Activated CD8-positive, alpha-beta T cell treated with anti-CD3 and anti-CD28 coated beads for 36 hours (primary cell): ENCODE data around the gene TNFRSF1A. TPM values are rescaled to one million over a fixed set of nuclear protein-coding genes. Genes with fewer than 3 reads are reported as not detected.

ENCODE experiments used
- ATAC-seq: fragments of 200-7000 bp; cut with Tn5 transposase; one replicate; pipeline ENCODE4 v1.10.0; 2021; ENCODE audit warnings: mild to moderate bottlenecking, moderate library complexity
- CTCF ChIA-PET: fragments of 350-600 bp; sonication (Branson Sonifier 250); formaldehyde crosslinking; loops from one replicate; lab custom pipeline; 2021; ENCODE audit warnings: antibody characterized with exemption; lab: Charles Lee
- POLR2A ChIA-PET: fragments of 350-600 bp; sonication (Branson Sonifier 250); formaldehyde crosslinking; loops from one replicate; lab custom pipeline; 2021; ENCODE audit warnings: antibody characterized with exemption; lab: Charles Lee
- DNase-seq: peaks from one replicate; pipeline ENCODE4 v3.0.0-alpha.2; 2020
- H3K27ac Mint-ChIP-seq: one replicate; pipeline ENCODE4 v1.8.0; 2021; ENCODE audit warnings: mild to moderate bottlenecking, mixed read lengths
- H3K27me3 Mint-ChIP-seq: one replicate; pipeline ENCODE4 v1.8.0; 2021; ENCODE audit warnings: mixed read lengths
- H3K36me3 Mint-ChIP-seq: one replicate; pipeline ENCODE4 v1.8.0; 2021; ENCODE audit warnings: low read depth, mixed read lengths
- H3K4me1 Mint-ChIP-seq: one replicate; pipeline ENCODE4 v1.8.0; 2021; ENCODE audit warnings: low read depth, mixed read lengths
- H3K4me3 Mint-ChIP-seq: one replicate; pipeline ENCODE4 v1.8.0; 2021; ENCODE audit warnings: mild to moderate bottlenecking, moderate library complexity, mixed read lengths
- H3K9me3 Mint-ChIP-seq: one replicate; pipeline ENCODE4 v1.8.0; 2021; ENCODE audit warnings: mixed read lengths
- intact Hi-C: fragments of 100-400 bp; cut with micrococcal nuclease; formaldehyde crosslinking; loops from one replicate; pipeline ENCODE4 v1.10.0; 2022
- total RNA-seq, 2 experiments: library from RNA; stranded (reverse); gene quantifications; one replicate each; pipeline ENCODE4 v1.2.3, GENCODE V29; 2021
- TF ChIP-seq, protein P1 (sequence below): fragments of 200-600 bp; IDR thresholded peaks from one replicate; pipeline ENCODE4 v1.8.0; 2022; ENCODE audit warnings: antibody characterized with exemption, mild to moderate bottlenecking

TNFRSF1A gene
- total RNA-seq, 2 experiments from 2014 or later, result 40.6 TPM

DNA sequence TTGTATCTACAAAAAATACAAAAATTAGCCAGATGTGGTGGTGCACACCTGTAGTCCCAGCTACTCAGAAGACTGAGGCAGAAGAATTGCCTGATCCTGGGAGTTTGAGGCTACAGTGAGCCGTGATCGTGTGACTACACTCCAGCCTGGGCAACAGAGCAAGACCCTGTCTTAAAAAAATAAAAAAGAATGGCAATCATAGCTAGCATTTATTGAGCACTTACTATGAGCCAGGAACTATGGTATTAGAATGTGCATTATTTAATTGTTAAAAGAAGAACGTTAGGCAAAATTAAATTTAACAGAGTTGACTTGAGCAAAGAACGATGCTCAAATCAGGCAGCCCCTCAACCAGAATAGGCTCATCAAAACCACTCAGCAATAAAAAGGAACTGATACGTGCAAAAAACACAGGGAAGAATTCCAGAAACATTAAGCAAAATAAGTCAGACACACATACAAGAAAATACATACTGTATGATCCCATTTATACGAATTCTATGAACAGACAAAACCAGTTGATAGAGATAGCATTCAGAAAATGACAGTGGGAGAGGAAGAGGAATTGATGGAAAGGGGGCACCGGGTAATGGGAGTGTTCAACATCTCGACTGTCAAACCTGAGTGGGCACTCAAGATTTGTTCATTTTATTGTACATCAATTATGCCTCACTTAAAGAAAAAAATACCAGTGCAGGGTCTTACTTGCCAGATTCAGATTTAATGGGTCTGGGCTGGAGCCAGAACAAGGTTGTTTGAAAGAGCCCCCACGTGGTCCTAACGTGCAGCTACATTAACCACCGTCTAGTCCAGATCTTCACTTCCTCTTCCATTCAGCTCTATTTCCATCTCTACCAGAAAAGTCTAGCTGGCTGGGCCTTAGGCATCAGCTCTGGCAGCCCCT lies 25.4 kb upstream of the TNFRSF1A start:
- H3K4me3 Mint-ChIP-seq, result peak overlapping the region; percentile 12
- ATAC-seq (peak; percentile 67), DNase-seq (peak; percentile 70)
- H3K27me3 Mint-ChIP-seq, result no peaks in the 10 kb centered on the region
- ChIA-PET POLR2A (interaction anchor here (0.7 to 2.2 kb wide), 4 partner anchors 8 to 96 kb away, joined by 3 to 5 read pairs (median 4); no protein-coding TSS in a partner anchor), CTCF (interaction anchor here (0.7 to 4.4 kb wide), 18 partner anchors 11 to 171 kb away, joined by 3 to 28 read pairs (median 4); no protein-coding TSS in a partner anchor)
- TF ChIP-seq, protein P1, sequence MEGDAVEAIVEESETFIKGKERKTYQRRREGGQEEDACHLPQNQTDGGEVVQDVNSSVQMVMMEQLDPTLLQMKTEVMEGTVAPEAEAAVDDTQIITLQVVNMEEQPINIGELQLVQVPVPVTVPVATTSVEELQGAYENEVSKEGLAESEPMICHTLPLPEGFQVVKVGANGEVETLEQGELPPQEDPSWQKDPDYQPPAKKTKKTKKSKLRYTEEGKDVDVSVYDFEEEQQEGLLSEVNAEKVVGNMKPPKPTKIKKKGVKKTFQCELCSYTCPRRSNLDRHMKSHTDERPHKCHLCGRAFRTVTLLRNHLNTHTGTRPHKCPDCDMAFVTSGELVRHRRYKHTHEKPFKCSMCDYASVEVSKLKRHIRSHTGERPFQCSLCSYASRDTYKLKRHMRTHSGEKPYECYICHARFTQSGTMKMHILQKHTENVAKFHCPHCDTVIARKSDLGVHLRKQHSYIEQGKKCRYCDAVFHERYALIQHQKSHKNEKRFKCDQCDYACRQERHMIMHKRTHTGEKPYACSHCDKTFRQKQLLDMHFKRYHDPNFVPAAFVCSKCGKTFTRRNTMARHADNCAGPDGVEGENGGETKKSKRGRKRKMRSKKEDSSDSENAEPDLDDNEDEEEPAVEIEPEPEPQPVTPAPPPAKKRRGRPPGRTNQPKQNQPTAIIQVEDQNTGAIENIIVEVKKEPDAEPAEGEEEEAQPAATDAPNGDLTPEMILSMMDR, result peak; percentile 29
- H3K4me1 Mint-ChIP-seq, result peaks cover 35% of the 10 kb centered on the region
- no peaks in the 10 kb centered on the region for H3K36me3 Mint-ChIP-seq
- H3K27ac Mint-ChIP-seq, result peak overlapping the region; percentile 80
- H3K9me3 Mint-ChIP-seq, result no peaks in the 10 kb centered on the region
- intact Hi-C loops, result loop anchor here (5.0 kb wide), 1 partner anchor 35 kb away; no protein-coding TSS in a partner anchor

DNA sequence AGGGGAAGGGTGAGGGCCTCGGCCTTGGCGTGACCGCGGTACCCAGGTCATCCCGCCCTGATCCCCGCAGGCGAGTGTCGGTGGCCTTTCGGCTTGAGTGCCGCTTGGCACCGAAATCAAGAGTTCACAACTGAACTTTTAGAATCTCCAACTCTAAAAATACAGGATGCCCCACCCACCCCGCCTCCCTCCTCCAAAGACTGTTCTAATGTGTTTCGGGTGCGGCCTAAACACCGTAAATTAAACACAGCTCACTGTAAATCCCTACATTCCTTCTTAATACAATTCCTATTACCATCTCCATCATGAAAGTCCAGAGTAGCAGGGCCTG lies 22.1 kb upstream of the TNFRSF1A start:
- peak overlapping the region; percentile 75 for H3K4me3 Mint-ChIP-seq
- TF ChIP-seq, protein P1, result no peak
- H3K36me3 Mint-ChIP-seq, result no peaks in the 10 kb centered on the region
- DNase-seq (peak; percentile 56), ATAC-seq (no peak)
- intact Hi-C loops, result no loop called here
- peak overlapping the region; percentile 72 for H3K27ac Mint-ChIP-seq
- no peaks in the 10 kb centered on the region for H3K27me3 Mint-ChIP-seq
- ChIA-PET CTCF (interaction anchor here (0.9 to 2.2 kb wide), 5 partner anchors 18 to 38 kb away, joined by 3 to 12 read pairs (median 3); no protein-coding TSS in a partner anchor), POLR2A (interaction anchor here (0.6 to 1.9 kb wide), 5 partner anchors 13 to 326 kb away, joined by 3 to 7 read pairs (median 3); partner anchors contain the start of gene TNFRSF1A)
- no peaks in the 10 kb centered on the region for H3K9me3 Mint-ChIP-seq
- peaks cover 35% of the 10 kb centered on the region for H3K4me1 Mint-ChIP-seq

DNA sequence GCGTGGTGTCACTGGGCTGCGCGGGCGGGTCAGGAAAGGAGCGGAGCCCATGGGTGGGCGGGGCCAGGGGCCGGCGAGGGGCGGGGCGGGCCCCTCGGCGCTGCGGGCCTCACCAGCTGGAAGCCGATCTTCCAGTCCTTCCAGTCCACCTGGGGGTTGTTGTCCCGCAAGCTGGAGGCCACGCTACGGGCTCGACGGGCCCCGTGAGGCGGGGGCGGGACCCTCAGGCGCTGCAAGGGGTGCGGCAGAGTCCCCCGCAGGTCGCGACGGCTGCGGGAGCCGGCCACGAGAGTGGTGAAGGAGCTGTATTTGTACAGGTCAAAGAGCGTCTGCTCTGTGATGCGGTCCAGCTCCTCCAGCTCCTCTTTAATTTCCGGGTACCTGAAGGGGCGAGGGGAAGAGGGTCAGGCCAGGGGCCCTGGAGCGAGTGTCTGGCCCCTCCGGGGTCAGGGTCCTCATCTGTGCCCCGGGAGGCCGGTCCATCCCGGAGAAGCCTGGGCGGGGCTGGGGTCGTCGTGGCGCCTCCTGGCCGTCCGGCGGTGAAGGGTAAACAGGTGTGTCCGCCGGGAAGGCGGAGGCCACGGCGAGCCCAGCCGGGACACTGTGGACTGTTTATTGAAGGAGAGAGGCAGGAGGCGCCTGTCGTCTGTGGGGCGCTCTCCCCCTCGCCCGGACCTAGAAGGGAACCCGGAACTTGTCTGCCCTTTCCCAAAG lies 21.6 kb upstream of the TNFRSF1A start:
- POLR2A ChIA-PET, result interaction anchor here (0.6 to 1.9 kb wide), 7 partner anchors 18 to 327 kb away, joined by 3 to 7 read pairs (median 3); partner anchors contain the start of gene TNFRSF1A
- peak; percentile 72 for ATAC-seq

DNA sequence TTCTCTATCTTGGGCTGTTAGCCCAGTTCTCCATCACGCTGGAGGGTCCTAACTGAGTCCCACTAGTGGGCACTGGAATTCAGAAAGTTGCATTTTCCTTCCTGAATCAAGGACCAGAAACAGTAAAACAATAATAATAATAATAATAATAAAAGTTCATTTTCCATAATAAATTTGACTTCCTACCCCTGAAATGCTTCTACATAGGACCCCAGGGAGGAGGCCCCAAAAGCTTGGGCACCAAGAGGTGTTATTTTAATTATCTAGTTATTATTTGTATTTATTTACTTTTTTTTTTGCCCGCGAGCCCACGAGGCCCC lies 21.1 kb upstream of the TNFRSF1A start:
- TF ChIP-seq, protein P1, result no peak
- H3K27me3 Mint-ChIP-seq, result no peaks in the 10 kb centered on the region
- ATAC-seq (no peak), DNase-seq (no peak)
- H3K4me1 Mint-ChIP-seq, result peaks cover 26% of the 10 kb centered on the region
- H3K4me3 Mint-ChIP-seq, result peak overlapping the region; percentile 75
- intact Hi-C loops, result no loop called here
- H3K9me3 Mint-ChIP-seq, result no peaks in the 10 kb centered on the region
- ChIA-PET CTCF (interaction anchor here (0.6 to 2.2 kb wide), 8 partner anchors 11 to 103 kb away, joined by 3 to 12 read pairs (median 4); no protein-coding TSS in a partner anchor), POLR2A (interaction anchor here (0.6 to 1.9 kb wide), 6 partner anchors 17 to 103 kb away, joined by 3 to 7 read pairs (median 4); partner anchors contain the start of gene TNFRSF1A)
- H3K27ac Mint-ChIP-seq, result no peak overlapping the region
- H3K36me3 Mint-ChIP-seq, result no peaks in the 10 kb centered on the region

More for the DNA sequence above, 21.6 kb upstream of the TNFRSF1A start:
- Mint-ChIP-seq H3K36me3 (no peaks in the 10 kb centered on the region), H3K4me3 (peak overlapping the region; percentile 75), H3K4me1 (peaks cover 31% of the 10 kb centered on the region), H3K27me3 (no peaks in the 10 kb centered on the region), H3K9me3 (no peaks in the 10 kb centered on the region), H3K27ac (peak overlapping the region; percentile 72)
- TF ChIP-seq, protein P1, result no peak
- intact Hi-C loops, result no loop called here
- CTCF ChIA-PET, result interaction anchor here (0.6 to 2.2 kb wide), 8 partner anchors 11 to 103 kb away, joined by 3 to 12 read pairs (median 4); no protein-coding TSS in a partner anchor
- peak; percentile 76 for DNase-seq
